RKO (cell line): ENCODE data around the gene ICAM2.
"Not testable (repeated sequence)": the region's sequence is repeated elsewhere in the genome, so short reads cannot be mapped to it uniquely, and the experiment has no call there.

Experiments used
- DNase-seq: peaks from one replicate; pipeline ENCODE4 v3.0.0-alpha.2; 2016; ENCODE audit warnings: low spot score

ICAM2 gene

DNA sequence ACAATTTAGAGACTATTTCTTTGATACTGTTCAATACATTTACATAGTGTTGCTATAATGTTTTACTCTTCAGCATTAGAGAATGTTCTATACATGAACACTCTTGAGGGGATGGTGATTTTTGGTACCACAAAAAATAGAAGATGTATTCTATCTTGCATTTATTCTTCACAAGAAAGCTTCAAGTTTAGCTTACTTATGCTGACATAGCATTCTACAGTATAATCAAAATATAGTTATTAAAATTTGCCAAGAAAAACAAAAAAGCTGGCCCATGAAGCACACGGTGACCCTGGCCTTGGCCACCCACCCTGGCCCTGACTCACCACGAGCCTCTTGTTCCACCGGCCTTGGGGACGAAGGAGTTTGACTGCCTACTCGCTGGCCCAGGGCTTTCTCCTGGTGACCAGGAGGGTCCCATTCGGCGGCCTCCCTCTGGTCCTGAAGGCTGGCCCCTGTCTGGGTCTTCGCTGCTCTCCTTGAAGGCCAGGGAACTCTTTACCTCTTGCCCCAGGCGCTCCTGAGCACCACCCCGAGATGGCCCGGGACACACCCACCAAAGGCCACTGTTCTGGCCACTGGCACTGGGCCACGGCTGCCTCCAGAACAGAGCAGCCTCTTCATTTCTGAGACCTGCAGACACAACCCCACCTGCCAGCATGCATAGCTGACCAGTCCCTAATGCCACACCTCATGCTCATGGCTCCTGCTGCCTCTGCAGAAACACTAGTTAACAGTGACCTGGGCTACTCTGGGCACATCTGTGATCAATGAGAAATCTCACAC lies 22.5 kb upstream of the ICAM2 start:
- DNase-seq: no peak

DNA sequence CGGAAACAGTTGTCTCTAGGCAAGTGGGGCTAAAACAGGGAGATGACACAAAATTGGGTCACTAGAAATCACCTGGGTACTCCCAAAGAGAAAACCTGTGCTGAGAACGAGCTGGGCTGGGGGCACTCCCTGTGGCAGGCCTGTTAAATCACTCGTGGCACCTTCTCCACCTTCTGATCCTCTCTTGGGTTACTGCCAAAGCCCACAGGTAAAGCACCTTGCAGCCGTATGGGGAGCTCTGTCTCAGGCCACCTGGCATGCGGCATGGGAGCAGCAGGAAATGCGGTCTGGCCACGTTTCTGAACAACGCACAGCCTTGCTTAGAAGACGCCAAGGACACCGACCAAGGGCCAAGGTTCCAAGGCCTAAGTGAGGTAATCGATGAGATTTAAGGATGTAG lies 21.5 kb upstream of the ICAM2 start:
- no peak for DNase-seq

- DNase-seq: no peak
Measured at GRCh38 chr17:64040206-64040605, 19.8 kb upstream of the ICAM2 start.

DNA sequence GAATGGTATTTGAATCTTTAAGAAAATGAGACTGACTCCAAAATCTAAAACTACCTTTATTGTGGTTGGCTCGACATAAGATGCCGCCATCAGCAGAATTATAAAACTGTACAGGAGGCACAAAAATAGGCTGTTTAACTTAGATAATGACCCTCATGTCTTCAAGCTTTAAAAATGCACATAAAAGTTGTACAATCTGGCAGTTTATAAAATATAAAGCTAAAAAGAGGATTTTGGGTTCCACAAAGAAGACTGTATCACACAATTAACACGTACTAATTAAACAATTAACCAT lies 18.6 kb upstream of the ICAM2 start:
- no peak for DNase-seq

GRCh38 chr17:64038331-64039105 lies 18.1 kb upstream of the ICAM2 start:
- no peak for DNase-seq

DNA sequence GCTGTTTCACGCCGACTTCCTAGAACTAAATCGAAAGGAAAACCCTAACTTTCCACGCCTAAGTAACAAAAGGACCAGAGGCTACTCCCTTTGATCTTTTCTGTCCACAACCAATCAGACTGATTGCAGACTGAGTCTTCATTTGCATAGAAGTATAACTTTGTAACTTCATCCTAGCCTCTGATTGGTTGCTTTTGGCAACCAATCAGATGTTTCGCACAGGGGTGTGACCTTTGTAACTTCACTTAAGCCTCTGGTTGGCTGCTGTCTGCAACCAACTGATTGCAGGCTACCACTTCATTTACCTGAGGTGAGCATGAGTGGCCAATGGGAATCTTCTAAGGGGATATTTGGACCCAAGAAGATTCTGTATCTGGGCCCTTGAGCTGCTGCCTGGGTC lies 17.4 kb upstream of the ICAM2 start:
- no peak for DNase-seq

DNA sequence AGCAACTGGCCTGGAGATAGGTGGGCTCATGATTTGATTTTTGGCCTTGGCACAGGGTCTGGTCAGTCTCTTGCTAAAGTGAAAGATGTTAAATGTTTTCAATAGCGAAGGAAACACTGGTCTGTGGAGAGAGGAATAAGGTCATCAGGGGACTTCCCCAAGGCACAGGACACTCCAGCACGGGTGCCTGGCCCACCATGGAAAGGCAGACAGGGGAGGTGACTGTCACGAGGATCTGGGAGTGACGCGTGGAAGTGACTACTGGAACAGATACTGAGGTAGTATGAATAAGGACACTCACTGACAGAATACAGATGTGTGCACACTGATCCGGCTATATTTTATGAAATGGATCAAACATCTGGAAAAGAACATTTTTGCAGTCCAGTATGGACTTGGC lies 16.7 kb upstream of the ICAM2 start:
- no peak for DNase-seq

GRCh38 chr17:64036198-64036922 lies 15.9 kb upstream of the ICAM2 start:
- DNase-seq: no peak

DNA sequence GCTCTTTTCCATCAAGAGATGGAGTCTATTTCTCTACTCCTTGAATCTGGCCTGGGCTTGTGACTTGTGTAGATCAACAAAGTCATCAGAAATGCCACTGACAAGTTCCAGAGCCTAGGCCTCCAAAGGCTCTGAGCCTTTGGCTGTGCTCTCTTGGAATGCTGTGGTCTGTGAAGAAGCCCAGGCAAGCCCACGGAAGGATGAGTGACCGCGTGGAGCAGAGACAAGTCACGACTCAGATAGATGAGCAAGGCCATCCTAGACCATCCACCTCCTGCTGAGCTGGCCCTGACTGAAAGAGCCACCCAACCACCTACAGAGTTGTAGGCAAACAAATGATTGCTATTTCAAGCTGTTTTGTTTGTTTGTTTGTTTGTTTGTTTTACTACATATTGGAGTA lies 11.6 kb upstream of the ICAM2 start:
- DNase-seq: no peak

DNA sequence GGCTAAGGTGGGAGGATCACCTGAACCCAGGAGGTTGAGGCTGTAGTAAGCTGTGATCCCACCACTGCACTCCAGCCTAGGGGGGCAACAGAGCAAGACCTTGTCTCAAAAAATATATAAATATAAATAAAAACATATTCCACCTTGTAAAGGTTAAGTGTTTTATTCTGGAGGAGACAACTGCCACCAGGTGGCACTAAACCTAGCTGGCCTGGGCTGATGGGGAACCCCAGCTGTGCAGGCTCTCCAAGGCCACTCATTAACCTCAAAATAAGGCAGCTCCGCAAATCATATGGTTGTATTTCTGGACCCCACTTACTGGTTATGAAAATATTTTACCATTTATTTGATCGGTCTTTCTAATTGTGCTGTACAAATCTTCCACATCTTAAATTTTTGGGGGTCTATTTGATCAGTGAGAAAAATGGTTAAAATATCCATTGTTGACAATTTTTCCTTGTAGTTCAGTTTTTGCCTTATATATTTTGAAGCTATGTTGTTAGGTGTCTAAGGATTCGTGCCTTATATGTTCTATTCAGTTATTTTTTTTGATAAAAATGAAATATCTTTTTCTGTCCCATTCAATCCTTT lies 8.5 kb upstream of the ICAM2 start:
- peak; percentile 72 for DNase-seq

- DNase-seq: peak; percentile 86
Measured at GRCh38 chr17:64025732-64026294, 5.4 kb upstream of the ICAM2 start.

- DNase-seq: peak; percentile 51
Measured at GRCh38 chr17:64024781-64025731, 4.6 kb upstream of the ICAM2 start.

DNA sequence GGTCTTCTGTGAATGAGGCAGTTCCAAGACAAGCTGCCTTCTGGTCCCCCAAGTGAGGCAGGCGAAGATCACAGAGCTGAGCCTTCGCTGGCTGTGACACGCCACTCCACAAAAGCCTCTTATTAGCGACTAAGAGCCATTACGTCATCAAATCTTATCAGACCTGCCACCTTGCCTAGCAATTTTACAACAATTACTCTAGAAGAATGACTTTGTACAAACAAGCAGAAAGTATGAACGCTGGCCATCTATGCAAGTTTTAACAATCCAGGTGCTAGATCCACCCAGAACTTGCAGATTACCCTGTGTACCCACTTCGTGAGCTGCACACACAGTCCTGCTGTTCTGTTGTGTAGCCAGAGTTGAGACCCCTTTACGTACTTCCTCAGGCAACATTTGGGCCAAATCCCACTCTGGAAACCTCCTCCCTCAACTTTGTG lies 3.8 kb upstream of the ICAM2 start:
- DNase-seq: no peak

GRCh38 chr17:64022611-64023063 lies 2.2 kb upstream of the ICAM2 start:
- DNase-seq: no peak

- not testable (repeated sequence) for DNase-seq
Measured at GRCh38 chr17:64019551-64019961, 877 bp downstream of the ICAM2 start.

- DNase-seq: no peak
Measured at GRCh38 chr17:64017381-64017980, 3.0 kb downstream of the ICAM2 start.

- no peak for DNase-seq
Measured at GRCh38 chr17:64016974-64017373, 3.5 kb downstream of the ICAM2 start.

DNA sequence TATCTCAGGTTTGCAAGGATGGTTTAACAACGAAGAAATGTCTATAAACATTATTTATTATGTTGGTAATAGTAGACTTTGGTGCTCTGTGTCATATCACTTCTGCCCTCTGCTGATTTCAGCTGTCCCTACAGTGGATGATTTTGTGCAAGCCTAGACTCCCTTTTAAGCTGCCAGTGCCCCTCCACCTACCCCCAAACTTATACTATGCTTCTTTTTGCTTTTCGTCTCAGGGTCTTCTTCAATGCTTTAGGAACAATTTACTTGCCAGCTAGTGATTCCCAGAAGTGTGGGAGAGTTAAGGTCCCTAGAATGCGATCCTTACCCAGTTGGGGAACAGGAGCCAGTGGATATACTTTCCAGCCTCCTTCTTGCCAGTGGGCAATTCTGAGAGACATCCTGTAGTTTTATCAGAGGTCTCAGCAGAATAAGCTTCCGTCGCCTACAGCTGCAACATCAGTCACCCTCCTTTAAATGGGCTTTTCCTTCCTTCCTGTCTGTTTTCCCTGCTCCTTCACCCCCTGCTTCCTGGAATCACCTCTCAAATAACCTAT lies 4.1 kb downstream of the ICAM2 start:
- DNase-seq: no peak

GRCh38 chr17:64015447-64015846 lies 5.0 kb downstream of the ICAM2 start:
- DNase-seq: no peak
